ENCODE data around the gene ELN.

ELN gene

GRCh38 chr7:74106846-74107245, 78.9 kb downstream of the ELN start:
- Histone ChIP-seq H3K4me3 (ENCODE audit: low read length in 2 of 2) (no peak overlapping the region), H3K9me3 (ENCODE audit: control insufficient read depth in 2 of 2, low read length in 2 of 2) (no peaks in the 10 kb centered on the region), H3K4me1 (ENCODE audit: control insufficient read depth in 2 of 2, insufficient read depth in 2 of 2, low read length in 2 of 2) (no peaks in the 10 kb centered on the region), H3K27me3 (ENCODE audit: control insufficient read depth in 2 of 2, insufficient read depth in 2 of 2, low read length in 2 of 2) (no peaks in the 10 kb centered on the region), H3K9ac (ENCODE audit: low read depth in 1 of 2, low read length in 2 of 2) (no peak overlapping the region), H3K27ac (ENCODE audit: low read depth in 2 of 2, low read length in 2 of 2) (no peak overlapping the region), H3K36me3 (ENCODE audit: control insufficient read depth in 2 of 2, insufficient read depth in 2 of 2, low read length in 2 of 2) (peaks cover 25 to 27% of the 10 kb centered on the region in 2 donors)

DNA sequence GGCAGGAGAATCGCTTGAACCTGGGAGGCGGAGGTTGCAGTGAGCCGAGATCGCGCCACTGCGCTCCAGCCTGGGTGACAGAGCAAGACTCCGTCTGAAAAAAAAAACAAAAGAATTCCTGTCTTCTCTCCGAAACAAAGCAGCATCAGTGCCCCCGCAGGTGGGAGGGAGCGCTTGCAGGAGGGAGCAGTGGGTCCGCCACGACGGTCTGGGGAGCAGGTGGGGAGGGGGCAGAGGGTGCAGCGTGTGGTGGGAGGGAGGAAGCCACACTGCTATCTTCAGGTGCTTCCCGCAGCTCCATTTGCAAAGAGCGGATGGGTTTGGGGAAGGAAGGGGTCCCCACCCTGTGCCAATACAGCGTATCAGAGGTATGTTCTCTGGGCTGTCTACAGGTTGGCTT, 87.4 kb downstream of the ELN start:
- H3K9ac ChIP-seq (ENCODE audit: low read depth in 1 of 2, low read length in 2 of 2) = no peak overlapping the region
- peaks cover 14 to 18% of the 10 kb centered on the region in 2 donors for H3K36me3 ChIP-seq (ENCODE audit: control insufficient read depth in 2 of 2, insufficient read depth in 2 of 2, low read length in 2 of 2)
- H3K4me1 ChIP-seq (ENCODE audit: control insufficient read depth in 2 of 2, insufficient read depth in 2 of 2, low read length in 2 of 2) = no peaks in the 10 kb centered on the region
- no peak overlapping the region for H3K4me3 ChIP-seq (ENCODE audit: low read length in 2 of 2)
- H3K27me3 ChIP-seq (ENCODE audit: control insufficient read depth in 2 of 2, insufficient read depth in 2 of 2, low read length in 2 of 2) = no peaks in the 10 kb centered on the region
- no peaks in the 10 kb centered on the region for H3K9me3 ChIP-seq (ENCODE audit: control insufficient read depth in 2 of 2, low read length in 2 of 2)
- H3K27ac ChIP-seq (ENCODE audit: low read depth in 2 of 2, low read length in 2 of 2) = no peak overlapping the region

DNA sequence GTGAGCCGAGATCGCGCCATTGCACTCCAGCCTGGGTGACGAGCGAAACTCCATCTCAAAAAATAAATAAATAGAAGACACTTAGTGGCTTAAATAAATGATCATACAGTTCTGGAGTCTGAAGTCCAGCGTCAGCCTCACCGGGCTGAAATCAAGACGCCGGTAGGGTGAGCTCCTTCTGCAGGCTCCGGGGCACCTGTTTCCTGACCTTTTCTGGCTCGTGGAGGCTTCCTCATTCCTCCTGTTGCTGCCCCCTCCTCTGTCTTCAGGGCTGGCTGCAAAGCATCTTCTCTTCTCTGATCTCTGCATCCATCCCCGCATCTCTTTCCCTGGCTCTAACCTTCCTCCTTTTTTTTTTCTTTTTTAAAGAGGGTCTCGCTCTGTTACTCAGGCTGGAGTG, 88.4 kb downstream of the ELN start:
- Histone ChIP-seq H3K4me1 (ENCODE audit: control insufficient read depth in 2 of 2, insufficient read depth in 2 of 2, low read length in 2 of 2) (no peaks in the 10 kb centered on the region), H3K9ac (ENCODE audit: low read depth in 1 of 2, low read length in 2 of 2) (no peak overlapping the region), H3K4me3 (ENCODE audit: low read length in 2 of 2) (no peak overlapping the region), H3K27ac (ENCODE audit: low read depth in 2 of 2, low read length in 2 of 2) (no peak overlapping the region), H3K36me3 (ENCODE audit: control insufficient read depth in 2 of 2, insufficient read depth in 2 of 2, low read length in 2 of 2) (peaks cover 14 to 25% of the 10 kb centered on the region in 2 donors), H3K27me3 (ENCODE audit: control insufficient read depth in 2 of 2, insufficient read depth in 2 of 2, low read length in 2 of 2) (no peaks in the 10 kb centered on the region), H3K9me3 (ENCODE audit: control insufficient read depth in 2 of 2, low read length in 2 of 2) (no peaks in the 10 kb centered on the region)
